Activated B cell treated with CpG ODN at 0.5 μM for 24 hours (primary cell): ENCODE results near the gene SLC12A2. TPM values are rescaled to one million over a fixed set of nuclear protein-coding genes. Genes with fewer than 3 reads are reported as not detected.

ENCODE experiments used
- ATAC-seq: fragments of 200-7000 bp; cut with Tn5 transposase; one replicate; pipeline ENCODE4 v1.10.0; 2021; ENCODE audit warnings: low read depth, mild to moderate bottlenecking, moderate library complexity
- CTCF ChIA-PET: fragments of 350-600 bp; sonication (Branson Sonifier 250); formaldehyde crosslinking; loops from one replicate; lab custom pipeline; 2021; ENCODE audit warnings: antibody characterized with exemption; lab: Charles Lee
- POLR2A ChIA-PET: fragments of 350-600 bp; sonication (Branson Sonifier 250); formaldehyde crosslinking; loops from one replicate; lab custom pipeline; 2021; ENCODE audit warnings: antibody characterized with exemption; lab: Charles Lee
- DNase-seq: peaks from one replicate; pipeline ENCODE4 v3.0.0; 2022
- H3K27ac Mint-ChIP-seq: one replicate; pipeline ENCODE4 v1.8.0; 2020; ENCODE audit warnings: mixed read lengths
- H3K27me3 Mint-ChIP-seq: one replicate; pipeline ENCODE4 v1.8.0; 2021; ENCODE audit warnings: mixed read lengths
- H3K36me3 Mint-ChIP-seq: one replicate; pipeline ENCODE4 v1.8.0; 2021; ENCODE audit warnings: low read depth, mixed read lengths
- H3K4me1 Mint-ChIP-seq: one replicate; pipeline ENCODE4 v1.8.0; 2021; ENCODE audit warnings: mixed read lengths
- H3K4me3 Mint-ChIP-seq: one replicate; pipeline ENCODE4 v1.8.0; 2020; ENCODE audit warnings: mild to moderate bottlenecking, mixed read lengths
- H3K9me3 Mint-ChIP-seq: one replicate; pipeline ENCODE4 v1.8.0; 2020; ENCODE audit warnings: mixed read lengths
- CTCF ChIP-seq: fragments of 200-600 bp; IDR thresholded peaks from one replicate; pipeline ENCODE4 v1.8.0; 2022; ENCODE audit warnings: antibody characterized with exemption, mild to moderate bottlenecking
- intact Hi-C: fragments of 100-400 bp; cut with micrococcal nuclease; formaldehyde crosslinking; loops from one replicate; pipeline ENCODE4 v1.15.1; 2024
- total RNA-seq: library from RNA; stranded (reverse); gene quantifications from 2 replicates; pipeline ENCODE4 v1.2.3, GENCODE V29; 2022

SLC12A2 gene
- total RNA-seq, 1 donor from 2014 or later: 20.6 TPM

GRCh38 chr5:128097224-128097623 is 13.7 kb downstream of the SLC12A2 start:
- no peak for ATAC-seq
- no peak overlapping the region for H3K27ac Mint-ChIP-seq
- POLR2A ChIA-PET: no interaction called here

GRCh38 chr5:128097781-128098180 is 14.2 kb downstream of the SLC12A2 start:
- no peak for TF ChIP-seq CTCF
- peaks cover 14% of the 10 kb centered on the region for H3K9me3 Mint-ChIP-seq
- intact Hi-C loops: loop anchor here (1.0 kb wide), 1 partner anchor 8 kb away; no protein-coding TSS in a partner anchor
- ATAC-seq (no peak), DNase-seq (no peak)
- H3K36me3 Mint-ChIP-seq: peaks cover 40% of the 10 kb centered on the region
- no peak overlapping the region for H3K27ac Mint-ChIP-seq
- peaks cover 15% of the 10 kb centered on the region for H3K4me1 Mint-ChIP-seq
- ChIA-PET CTCF (no interaction called here), POLR2A (no interaction called here)
- no peak overlapping the region for H3K4me3 Mint-ChIP-seq
- H3K27me3 Mint-ChIP-seq: no peaks in the 10 kb centered on the region

More at GRCh38 chr5:128097224-128097623, 13.7 kb downstream of the SLC12A2 start:
- no peak for TF ChIP-seq CTCF
- Mint-ChIP-seq H3K4me1 (peaks cover 18% of the 10 kb centered on the region), H3K36me3 (peaks cover 40% of the 10 kb centered on the region), H3K27me3 (no peaks in the 10 kb centered on the region), H3K4me3 (no peak overlapping the region), H3K9me3 (peaks cover 14% of the 10 kb centered on the region)
- DNase-seq: no peak
- CTCF ChIA-PET: no interaction called here
- intact Hi-C loops: loop anchor here (1.0 kb wide), 1 partner anchor 8 kb away; no protein-coding TSS in a partner anchor

- POLR2A ChIA-PET: no interaction called here
- TF ChIP-seq CTCF: no peak
Measured at GRCh38 chr5:128099944-128100343, 16.4 kb downstream of the SLC12A2 start.

GRCh38 chr5:128100860-128101557 is 17.4 kb downstream of the SLC12A2 start:
- Mint-ChIP-seq H3K9me3 (peaks cover 14% of the 10 kb centered on the region), H3K36me3 (peaks cover 31% of the 10 kb centered on the region), H3K4me1 (peaks cover 12% of the 10 kb centered on the region), H3K27me3 (no peaks in the 10 kb centered on the region), H3K4me3 (no peak overlapping the region), H3K27ac (no peak overlapping the region)
- POLR2A ChIA-PET: no interaction called here
- DNase-seq (no peak), ATAC-seq (no peak)
- TF ChIP-seq CTCF: no peak
- CTCF ChIA-PET: no interaction called here
- intact Hi-C loops: no loop called here

More at GRCh38 chr5:128099944-128100343, 16.4 kb downstream of the SLC12A2 start:
- H3K9me3 Mint-ChIP-seq: peaks cover 14% of the 10 kb centered on the region
- CTCF ChIA-PET: no interaction called here
- peaks cover 34% of the 10 kb centered on the region for H3K36me3 Mint-ChIP-seq
- ATAC-seq (no peak), DNase-seq (no peak)
- H3K4me1 Mint-ChIP-seq: peaks cover 3% of the 10 kb centered on the region
- H3K27me3 Mint-ChIP-seq: no peaks in the 10 kb centered on the region
- H3K4me3 Mint-ChIP-seq: no peak overlapping the region
- H3K27ac Mint-ChIP-seq: no peak overlapping the region
- intact Hi-C loops: no loop called here

- intact Hi-C loops: no loop called here
- peaks cover 13% of the 10 kb centered on the region for H3K9me3 Mint-ChIP-seq
- H3K4me1 Mint-ChIP-seq: peaks cover 12% of the 10 kb centered on the region
- DNase-seq (no peak), ATAC-seq (no peak)
- TF ChIP-seq CTCF: no peak
- H3K36me3 Mint-ChIP-seq: peaks cover 29% of the 10 kb centered on the region
- POLR2A ChIA-PET: no interaction called here
- CTCF ChIA-PET: no interaction called here
- no peak overlapping the region for H3K4me3 Mint-ChIP-seq
- no peaks in the 10 kb centered on the region for H3K27me3 Mint-ChIP-seq
- H3K27ac Mint-ChIP-seq: no peak overlapping the region
Measured at GRCh38 chr5:128101676-128102075, 18.1 kb downstream of the SLC12A2 start.
